HG02763 (cell line): Measurements from ENCODE around the gene KLF13.
A peak's percentile ranks its signal among the peaks of the same experiment; 100 is the strongest.

Experiments
- ATAC-seq: cut with Tn5 transposase; IDR thresholded peaks from one replicate; pipeline ENCODE4 v1.9.1; 2021; ENCODE audit warnings: mild to moderate bottlenecking, moderate library complexity; ENCODE audit not compliant: unreplicated experiment

Gene KLF13

DNA sequence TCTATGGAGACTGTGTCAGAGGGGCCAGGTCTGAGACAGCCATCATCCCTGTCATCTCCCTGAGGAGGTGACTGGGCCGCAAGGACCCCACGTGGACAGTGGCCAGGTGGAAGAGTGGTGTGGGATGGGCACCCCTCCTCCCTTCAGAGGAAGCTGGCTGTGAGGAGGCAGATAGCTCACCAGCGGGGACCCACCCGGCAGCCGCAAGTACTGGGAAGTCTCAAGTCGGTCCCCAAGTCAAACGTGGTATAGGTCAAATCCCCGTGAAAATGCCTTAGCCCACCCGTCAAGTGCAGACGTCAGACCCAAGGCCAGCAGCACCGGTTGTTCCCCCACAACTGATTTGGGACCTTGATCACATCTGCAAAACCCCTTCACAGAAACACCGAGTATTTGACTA lies 12.3 kb upstream of the KLF13 start:
- ATAC-seq = no peak

DNA sequence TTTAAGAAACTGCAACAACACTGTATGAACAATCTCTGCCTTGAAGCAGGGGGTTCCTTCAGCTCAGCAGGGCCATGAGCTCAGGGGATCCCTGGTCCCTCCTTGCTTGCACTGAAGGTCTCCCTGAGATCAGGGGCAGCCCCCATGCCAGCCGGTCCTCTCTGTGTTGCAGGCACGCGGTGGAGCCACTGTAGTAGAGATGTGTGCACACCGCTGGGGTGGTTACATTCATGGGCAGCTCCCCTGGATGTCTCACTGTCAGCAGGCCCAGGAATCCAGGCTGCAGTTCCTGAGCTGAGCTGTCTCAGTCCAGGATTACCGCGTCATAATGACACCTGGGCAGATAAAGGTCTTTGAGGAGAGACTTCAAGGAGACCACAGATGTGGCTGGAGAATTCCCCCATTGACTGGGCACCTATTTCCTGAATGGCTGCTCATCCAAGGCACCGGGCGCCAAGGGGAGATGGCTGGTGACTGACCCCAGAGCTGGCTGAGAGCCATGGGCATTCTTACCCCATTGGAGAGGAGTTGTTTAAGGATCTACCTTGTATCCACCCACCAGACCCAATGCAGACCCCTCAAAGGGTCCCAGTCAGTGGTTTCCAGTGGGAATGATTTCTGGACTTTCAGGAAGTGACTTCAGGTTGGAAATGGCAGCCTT lies 10.4 kb upstream of the KLF13 start:
- no peak for ATAC-seq

DNA sequence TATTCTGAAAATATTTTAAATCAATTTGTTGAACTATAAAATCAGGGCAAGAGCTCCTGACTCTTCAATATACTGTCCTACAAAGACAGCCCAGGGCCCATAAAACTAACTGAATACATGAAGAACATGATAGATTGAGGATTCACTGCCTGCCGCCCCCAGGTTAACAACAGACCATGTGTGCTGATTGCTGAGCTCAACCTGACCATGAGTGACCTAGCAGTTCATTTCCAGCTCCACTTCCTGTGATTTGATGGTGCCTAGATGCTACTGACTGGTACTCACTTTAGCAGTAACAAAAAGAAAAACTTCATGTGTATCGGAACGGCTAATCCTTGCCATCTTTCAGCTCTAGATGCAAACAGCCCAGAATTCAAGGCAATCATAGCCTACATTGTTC lies 9.6 kb upstream of the KLF13 start:
- no peak for ATAC-seq

DNA sequence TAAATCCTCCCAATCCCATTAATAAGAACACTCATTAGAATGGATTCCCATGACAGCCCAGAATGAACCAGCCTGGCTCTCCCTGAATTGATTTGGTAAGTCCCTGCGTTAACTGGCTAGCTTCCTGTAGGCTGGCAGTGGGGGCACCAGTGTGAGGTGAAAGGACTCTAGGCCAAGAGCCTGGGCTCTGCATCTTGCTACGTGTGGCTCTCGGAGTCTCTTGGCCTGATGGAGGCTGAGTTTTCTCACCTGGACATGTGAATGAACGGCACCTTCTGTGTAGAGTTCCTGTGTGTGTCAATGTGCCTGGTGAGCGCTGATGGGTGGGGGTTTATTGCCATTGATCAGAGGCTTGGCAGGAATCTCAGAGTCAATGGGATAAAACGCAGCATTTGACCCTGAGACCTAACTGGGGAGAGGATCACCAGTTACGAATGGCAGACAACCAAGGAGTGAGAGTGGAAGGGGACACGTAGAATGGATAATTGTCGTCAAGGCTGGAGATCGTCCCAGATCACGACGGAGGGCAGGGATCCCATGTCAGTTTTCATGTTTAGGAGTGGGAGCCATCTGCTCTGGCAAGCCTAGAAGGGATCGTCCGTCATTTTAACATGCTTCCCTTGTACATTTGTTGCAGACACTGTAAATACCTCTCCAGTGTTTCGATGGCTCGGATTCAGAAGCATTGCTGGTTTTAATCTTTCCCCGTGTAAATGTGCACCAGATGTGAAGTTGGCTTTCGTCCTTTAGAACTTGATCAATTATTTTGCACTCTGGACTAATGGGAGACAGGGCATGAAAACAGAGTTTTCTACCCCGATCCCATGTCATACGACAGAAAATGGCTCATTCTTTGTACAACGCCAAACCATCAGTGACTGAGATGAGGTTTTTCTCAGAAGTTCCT lies 9.0 kb upstream of the KLF13 start:
- no peak for ATAC-seq

DNA sequence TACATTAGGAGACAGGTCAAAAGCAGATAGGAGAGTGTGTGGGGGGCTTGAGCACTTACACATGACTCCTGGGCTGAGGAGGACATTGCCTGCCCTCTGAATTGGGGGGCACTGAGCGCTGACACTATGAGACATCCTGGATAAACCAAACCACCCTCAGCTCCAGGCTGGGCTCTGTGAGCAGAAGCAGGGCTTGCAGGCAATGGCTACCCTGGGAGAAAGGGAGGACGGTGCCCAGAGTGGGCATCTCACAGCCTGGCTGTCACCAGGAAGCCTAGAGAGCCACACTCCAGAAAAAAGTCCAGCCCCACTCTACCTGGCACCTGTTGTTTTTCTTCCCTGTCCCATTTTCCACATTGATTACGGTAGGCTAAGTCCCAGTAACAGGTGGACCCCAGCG lies 8.2 kb upstream of the KLF13 start:
- no peak for ATAC-seq

DNA sequence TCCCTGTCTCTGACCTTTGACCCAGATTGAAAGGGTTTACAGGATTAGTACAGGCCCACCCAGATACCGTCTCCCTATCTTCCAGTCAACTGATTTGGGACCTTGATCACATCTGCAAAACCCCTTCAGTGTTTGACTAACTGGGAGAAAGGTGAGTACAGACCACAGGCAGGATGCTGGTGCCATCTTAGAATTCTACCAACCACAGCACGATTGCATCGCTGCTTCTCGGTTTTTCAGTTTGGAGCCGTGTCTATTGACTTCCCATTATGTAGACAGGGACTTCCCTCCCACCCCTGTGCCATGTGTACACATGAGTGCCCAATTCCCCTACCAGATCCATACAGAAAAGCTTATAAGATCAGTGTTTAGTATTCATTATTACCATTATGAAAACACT lies 6.6 kb upstream of the KLF13 start:
- ATAC-seq = no peak

DNA sequence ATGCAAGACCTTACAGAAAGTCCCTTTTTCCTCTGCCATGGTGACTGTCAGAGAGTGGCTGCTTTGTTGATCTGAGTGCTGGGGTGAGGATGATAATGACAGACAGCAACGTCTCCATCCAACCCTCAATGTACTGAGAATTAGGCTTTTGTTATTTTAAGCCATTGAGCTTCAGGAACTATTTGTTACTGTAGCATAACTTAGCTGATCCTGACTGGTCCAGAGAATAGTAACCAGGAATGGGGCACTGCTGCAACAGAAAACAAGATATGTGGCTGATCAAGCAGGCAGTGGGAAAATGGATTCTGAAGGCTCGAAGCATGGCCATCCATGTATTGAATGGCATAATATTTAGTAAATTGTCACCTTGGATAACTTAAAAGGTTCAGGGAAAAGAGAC lies 5.2 kb upstream of the KLF13 start:
- ATAC-seq = no peak

DNA sequence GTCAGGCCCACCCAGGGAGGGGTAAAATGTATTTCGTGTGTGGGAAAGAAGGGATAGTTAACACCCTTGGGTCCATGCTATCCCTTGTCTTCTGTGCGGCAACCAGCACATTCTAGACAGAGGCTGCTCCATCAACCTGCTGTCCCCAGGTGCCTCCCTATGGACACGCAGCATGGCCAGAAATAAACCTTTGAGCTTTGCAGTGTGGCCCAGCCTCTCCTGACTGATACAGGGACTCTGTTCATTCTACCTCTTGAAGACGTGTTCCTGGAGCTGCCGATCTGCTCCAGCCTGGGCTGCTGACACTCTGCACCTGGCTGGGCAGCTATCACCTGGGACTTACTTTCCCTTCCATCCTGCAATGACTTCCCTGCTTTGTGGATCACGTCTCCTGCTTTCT lies 4.1 kb upstream of the KLF13 start:
- ATAC-seq = no peak

DNA sequence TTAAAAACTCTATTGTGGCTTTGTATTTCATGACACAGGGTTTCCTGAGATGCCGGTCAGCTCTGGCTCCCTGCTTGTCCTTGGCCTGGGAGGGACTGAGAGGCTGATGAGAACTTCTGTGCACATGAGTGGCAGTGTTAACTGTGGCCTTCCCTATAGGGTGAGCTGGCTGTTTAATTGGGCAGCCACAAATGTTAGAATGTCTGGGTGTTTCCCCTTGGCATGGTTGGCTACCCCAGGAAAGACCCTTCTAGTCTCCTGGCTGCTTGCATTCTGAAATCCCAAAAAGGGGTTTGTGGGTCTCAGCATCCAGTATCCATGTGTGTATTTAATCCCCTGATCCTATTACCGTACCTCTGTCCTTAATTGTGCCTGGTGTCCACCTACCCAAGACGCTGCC lies 3.0 kb upstream of the KLF13 start:
- ATAC-seq = no peak

DNA sequence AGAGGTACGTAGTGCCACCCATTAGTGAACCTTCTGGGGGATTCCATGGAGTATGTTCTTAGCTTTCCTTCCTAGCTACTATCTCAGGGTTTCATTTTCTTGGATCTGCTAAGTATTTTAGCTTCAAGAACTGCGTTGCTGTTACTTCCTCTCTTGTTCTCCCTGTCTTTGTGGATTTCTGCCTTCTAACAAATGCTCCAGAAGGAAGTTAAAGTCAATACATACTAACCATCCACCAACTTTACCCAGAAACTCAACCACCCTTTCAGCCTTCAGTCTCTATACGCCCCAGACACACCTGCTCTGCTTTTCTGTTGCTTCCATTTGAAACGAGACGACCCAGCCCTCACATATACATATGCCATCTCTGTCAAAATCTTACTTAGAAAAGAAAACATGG lies 2.4 kb upstream of the KLF13 start:
- no peak for ATAC-seq

DNA sequence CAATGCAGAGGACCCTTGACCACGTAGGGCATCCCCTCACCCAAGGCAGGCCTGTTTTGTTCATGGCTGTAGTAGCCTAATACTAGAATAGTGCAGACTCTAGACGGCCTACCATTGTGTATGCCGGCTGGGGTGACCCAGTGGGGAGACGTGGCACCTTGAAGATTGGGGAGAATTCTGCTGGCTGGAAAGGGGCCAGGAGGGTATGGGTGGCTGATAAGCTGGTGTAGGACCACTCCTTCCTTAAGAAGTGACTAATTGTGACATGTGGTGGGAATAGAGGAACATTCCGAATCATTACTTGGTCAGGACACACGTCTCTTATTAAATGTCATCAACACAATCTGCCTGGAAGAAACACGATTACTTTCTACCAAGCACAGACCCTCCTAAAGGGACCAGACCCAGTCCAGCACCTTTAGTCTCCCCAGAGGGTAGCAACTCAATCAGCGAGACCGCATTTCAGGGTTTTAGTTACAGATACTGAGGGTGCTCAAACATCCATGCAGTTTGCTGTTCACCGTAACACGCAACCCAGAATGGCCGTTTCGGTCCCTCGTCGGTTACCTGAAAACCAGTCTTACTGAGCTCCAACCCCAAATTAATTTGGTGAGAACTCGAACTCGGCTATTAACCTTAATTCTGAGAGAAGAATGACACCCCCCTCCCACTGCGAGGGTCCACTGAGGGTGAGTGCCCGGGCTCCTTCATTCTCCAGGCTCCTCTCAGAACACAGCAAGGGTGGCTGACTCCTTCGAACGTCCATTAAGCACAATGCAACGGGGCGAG lies 1.6 kb upstream of the KLF13 start:
- no peak for ATAC-seq

DNA sequence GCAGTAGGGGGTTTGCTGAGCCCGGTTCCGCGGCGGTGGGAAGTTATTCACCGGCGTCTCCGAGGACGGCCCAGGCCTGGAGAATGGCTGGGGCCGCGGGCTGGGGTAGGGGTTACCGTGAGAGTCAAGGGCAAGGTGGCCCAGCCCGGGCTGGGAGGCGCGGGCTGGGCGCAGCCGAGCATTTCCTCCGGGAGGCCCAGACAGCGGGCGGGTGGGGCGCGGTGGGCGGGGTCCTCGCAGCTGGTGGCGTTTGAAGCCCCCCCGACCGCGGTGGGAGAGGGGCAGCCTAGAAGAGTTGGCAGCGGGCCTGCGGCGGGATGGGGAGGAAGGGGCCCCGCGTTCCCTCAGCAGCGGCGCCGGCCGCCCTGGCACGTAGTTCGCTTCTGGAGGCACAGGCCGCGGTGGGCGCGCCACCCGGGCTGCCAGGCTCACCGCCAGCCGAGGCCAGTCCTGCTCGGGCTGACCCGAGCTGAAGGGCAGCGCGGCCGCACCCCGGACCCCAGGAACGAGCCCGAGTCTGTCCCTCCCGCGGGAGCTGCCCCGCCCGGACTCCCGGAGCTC lies 960 bp upstream of the KLF13 start:
- ATAC-seq = peak; percentile 1

DNA sequence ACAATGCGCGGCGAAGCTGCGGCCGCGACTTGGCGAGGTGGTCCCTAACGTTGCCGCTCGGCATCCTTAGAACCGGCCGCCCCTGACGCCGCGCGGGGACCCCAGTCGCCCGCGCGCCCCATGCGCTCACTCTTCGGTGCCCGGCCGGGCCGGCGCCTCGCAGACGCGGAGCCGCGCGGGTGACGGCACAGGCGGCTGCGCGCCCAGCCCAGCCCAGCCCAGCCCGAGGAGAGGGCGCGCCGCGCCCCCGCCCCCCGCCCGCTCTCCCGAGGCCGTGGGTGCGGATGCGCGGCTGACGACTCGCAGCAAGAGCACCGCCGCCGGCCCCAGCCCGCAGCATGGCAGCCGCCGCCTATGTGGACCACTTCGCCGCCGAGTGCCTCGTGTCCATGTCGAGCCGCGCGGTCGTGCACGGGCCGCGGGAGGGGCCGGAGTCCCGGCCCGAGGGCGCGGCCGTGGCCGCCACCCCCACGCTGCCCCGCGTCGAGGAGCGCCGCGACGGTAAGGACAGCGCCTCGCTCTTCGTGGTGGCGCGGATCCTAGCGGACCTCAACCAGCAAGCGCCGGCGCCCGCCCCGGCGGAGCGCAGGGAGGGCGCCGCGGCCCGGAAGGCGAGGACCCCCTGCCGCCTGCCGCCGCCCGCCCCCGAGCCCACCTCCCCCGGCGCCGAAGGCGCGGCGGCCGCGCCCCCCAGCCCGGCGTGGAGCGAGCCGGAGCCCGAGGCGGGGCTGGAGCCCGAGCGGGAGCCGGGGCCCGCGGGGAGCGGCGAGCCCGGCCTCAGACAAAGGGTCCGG lies 437 bp downstream of the KLF13 start:
- ATAC-seq = peak; percentile 6

DNA sequence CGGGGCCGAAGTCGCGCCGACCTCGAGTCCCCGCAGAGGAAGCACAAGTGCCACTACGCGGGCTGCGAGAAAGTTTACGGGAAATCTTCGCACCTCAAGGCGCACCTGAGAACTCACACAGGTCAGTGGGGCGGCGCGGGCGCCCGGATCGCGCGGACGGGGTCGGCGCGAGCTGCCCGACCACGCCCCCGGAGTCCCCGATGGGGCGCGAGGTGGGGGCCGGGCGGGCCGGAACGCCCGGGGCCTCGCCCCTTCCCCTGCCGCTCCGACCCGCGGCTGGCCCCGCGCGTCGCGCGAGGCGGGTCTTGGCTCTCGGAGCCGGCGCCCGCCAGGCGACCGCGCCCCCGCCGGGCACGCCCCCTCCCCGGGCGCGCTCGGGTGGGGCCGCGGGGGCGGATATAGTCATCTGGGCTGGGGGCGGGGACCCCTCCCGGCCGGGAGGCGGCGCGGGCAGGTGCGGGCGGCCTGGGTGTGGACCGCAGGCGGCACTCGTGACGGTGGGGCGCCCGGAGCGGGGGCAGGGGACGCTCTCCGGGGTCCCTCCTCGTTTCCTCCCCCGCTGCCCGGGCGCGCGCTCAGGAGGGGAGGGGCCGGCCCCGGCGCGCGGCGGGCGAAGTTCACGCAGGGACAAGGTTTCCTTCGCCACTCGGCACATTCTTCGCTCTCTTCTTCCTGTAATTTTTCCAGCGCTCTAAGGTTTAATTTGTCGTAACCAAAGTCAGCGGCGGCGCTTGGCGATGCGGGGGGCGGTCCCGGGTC lies 1.2 kb downstream of the KLF13 start:
- no peak for ATAC-seq

DNA sequence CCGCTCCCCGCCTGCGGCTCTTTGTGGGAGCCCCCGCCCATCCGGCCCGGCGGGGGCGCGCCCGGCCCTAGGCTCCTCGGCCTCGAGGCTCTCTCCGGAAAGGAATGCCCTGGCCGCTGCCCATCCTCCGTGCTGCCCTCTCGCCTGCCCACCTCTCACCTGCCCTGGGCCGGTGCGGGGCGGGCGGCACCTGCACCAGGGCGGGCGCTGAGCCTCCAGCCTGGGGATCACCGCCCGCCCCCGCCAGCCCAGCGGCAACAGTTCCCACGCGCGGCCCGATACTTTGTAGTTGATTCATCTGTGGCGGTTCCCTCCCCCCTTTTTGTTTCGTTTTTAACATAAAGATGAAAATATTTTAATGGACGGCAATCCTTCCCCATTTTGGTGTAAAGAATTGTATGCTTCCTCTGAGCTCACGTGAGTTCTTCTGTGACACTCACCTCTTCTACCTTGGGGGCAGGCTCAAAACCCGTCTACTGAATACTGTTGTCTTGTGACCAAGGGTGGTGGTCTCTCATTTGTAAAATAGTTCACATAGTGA lies 1.9 kb downstream of the KLF13 start:
- ATAC-seq = no peak

DNA sequence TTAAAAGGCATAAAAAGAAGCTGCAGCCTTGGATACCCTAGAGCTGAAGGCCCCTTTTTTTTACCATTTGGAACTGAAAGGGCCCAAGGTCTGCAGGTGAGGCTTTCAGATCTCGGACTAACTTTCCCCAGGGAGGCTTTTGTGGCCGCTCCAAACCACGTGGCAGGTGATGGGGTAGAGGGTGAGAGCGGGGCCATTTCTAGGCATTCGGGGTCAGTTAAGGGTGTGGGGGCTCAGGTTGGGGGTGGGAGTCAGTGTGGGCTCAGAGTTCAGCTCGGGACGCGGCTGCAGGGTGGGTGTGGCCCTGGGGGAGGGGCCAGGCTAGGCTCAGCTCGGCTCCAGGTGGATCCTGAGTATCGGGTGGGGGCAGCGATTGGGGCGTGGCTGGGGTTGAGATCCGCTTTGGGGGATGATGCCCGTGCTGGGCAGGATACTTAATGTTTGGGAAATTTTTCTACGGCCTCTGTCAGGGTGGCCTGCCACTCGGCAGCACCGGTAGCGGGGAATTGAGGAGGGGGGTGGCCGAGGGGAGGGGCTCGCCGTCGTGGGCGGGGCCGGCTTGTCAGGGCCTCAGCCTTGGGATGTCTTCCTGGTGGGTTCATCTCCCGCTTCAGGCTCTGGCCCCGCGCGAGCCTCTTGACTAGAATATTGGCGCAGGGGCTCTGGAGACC lies 2.5 kb downstream of the KLF13 start:
- ATAC-seq = no peak

DNA sequence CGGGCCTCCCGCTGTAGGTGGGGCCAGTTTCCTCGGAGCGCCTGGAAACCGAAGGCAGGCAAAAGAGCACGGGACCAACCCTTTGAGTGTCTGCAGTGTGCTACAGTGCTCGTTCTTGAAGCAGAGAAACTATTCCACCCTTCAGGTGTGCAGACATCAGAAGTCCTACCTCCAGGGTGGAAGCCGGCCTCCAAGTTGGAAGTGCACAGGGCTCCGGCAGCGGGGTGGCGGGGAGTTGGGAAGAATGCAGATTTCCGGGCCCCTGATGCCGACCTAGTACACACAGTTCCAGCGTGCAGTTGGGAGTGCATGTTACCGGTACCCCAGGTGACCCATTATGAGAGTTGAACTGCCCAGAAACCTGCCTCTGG lies 3.0 kb downstream of the KLF13 start:
- ATAC-seq = no peak

DNA sequence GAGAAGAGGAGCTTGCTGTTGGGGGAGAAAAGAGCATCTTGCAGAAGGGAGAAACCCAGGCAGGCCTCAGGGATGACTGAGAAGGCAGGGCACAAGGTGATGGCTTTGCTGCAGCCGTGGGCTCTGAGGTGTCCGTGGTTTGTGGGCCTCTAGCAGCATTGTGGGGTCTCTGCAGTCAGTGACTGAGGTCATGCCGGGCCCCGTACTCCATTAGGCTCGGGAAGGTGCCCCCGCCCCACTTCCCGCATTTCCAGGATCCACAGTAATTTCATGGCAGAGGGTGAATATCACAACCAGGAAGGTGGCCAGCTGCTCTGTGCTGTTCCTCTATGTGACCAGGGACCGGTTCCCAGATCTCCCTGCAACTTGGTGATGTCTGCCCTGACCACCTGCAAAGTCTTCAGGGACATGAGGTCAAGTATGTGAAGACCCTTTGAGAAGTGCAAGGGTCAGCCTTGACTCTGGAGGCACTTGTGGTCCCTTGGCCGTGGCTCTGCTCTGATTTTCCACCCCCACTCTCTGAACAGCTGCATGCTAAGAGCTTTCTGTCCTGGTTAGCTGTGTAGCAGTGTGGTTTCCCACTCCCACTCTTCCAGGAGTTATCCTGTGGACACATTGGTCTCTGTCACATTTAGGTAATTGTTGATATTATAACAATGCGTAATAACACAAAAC lies 3.6 kb downstream of the KLF13 start:
- ATAC-seq = no peak

DNA sequence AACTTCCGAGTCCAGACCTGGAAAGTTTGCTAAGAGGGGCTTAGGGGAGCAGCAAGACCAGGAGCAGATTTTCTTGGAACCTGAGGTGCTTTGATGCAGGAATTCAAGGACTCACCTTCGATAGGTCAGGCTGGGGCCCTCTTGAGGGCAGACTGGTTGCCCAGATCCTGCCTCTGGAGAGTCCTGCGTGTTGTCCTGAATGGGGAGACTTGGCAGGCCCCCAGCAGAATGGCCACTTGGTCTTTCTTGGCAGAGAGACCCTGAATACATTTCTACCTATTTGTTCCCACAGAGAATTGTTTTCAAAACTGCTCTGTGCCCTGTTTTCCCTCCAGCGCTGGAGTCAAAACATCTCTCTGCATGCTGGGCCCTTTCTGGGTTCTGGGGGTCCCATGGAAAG lies 4.2 kb downstream of the KLF13 start:
- no peak for ATAC-seq
